Retinal pigment epithelial cell (primary cell): Measurements from ENCODE around the gene RNF151.
A peak's percentile ranks its signal among the peaks of the same experiment; 100 is the strongest.

ENCODE experiments used
- DNase-seq: peaks from one replicate; pipeline ENCODE4 v3.0.0-alpha.2; 2010; ENCODE audit warnings: low read depth
- H3K4me3 ChIP-seq: 2 replicates; pipeline ENCODE4 v1.5.1; 2011; ENCODE audit warnings: mild to moderate bottlenecking, low read length, control low read depth, moderate library complexity
- CTCF ChIP-seq: conservative IDR thresholded peaks from 2 replicates; pipeline ENCODE4 v1.5.1; 2011; ENCODE audit warnings: low read depth, low read length, control low read depth, inconsistent platforms

The RNF151 gene

GRCh38 chr16:1929578-1930337 is 36.9 kb upstream of the RNF151 start:
- H3K4me3 ChIP-seq, result peak overlapping the region; percentile 55
- peak; percentile 64 for TF ChIP-seq CTCF
- no peak for DNase-seq

- H3K4me3 ChIP-seq, result no peak overlapping the region
- no peak for DNase-seq
- no peak for TF ChIP-seq CTCF
Measured at GRCh38 chr16:1930338-1930720, 36.3 kb upstream of the RNF151 start.

- peak; percentile 42 for TF ChIP-seq CTCF
- no peak overlapping the region for H3K4me3 ChIP-seq
- DNase-seq, result no peak
Measured at GRCh38 chr16:1932050-1933028, 34.3 kb upstream of the RNF151 start.

GRCh38 chr16:1933097-1933661 is 33.5 kb upstream of the RNF151 start:
- TF ChIP-seq CTCF, result no peak
- H3K4me3 ChIP-seq, result no peak overlapping the region
- no peak for DNase-seq

GRCh38 chr16:1936945-1937479 is 29.6 kb upstream of the RNF151 start:
- no peak for DNase-seq

GRCh38 chr16:1938316-1938715 is 28.3 kb upstream of the RNF151 start:
- TF ChIP-seq CTCF, result no peak
- DNase-seq, result no peak
- no peak overlapping the region for H3K4me3 ChIP-seq

More at GRCh38 chr16:1936945-1937479, 29.6 kb upstream of the RNF151 start:
- no peak for TF ChIP-seq CTCF
- no peak overlapping the region for H3K4me3 ChIP-seq
